Measurements from ENCODE around the gene CDH12. TPM values are rescaled to one million over a fixed set of nuclear protein-coding genes. Genes with fewer than 3 reads are reported as not detected.

The CDH12 gene
- total RNA-seq, 5 donors from 2014 or later (not counting 1 experiment from before 2014, with no cell fraction given): not detected

DNA sequence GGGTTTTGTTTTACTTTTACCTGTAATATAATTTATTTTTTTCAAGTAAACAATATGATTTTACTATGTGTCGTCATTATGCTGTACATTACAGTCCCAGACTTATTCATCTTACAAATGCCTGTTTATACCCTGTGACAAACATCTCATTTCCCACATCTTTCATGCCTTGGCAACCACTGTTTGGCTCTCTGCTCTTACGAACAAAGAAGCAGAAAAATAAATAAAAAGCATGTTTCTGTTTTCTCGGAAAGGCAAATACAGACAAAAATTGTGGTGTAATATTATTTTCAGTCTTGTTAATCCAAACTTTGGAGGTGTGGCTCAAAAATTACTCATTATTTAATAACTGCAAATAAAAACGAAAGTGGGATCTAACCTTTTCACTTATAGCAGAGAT lies 393.0 kb downstream of the CDH12 start:
- ChIA-PET CTCF (no interaction called here), POLR2A (no interaction called here)
- H3K27ac Mint-ChIP-seq: no peak overlapping the region
- no peak overlapping the region for H3K4me3 Mint-ChIP-seq
- ATAC-seq (replicated peaks in 1 of 4) (no peak), DNase-seq (no peak)
- no CpG with 5 or more reads among the region's 4 CpGs for WGBS (ENCODE audit: insufficient coverage)
- Histone ChIP-seq H3K27me3 (replicated peaks in 1 of 2; ENCODE audit: control insufficient read depth in 2 of 2, extremely low read depth in 1 of 2, insufficient read depth in 2 of 2, low read length in 1 of 2) (no peaks in the 10 kb centered on the region), H3K27ac (ENCODE audit: low read length) (no peak overlapping the region), H3K4me1 (ENCODE audit: control insufficient read depth in 1 of 2, extremely low read depth in 1 of 2, insufficient read depth in 2 of 2, low read length in 2 of 2) (no peaks in the 10 kb centered on the region), H3K4me3 (ENCODE audit: control insufficient read depth in 1 of 2, extremely low read depth in 1 of 2, low read length in 1 of 2) (no peak overlapping the region), H3K9me3 (no peaks in the 10 kb centered on the region), H3K36me3 (ENCODE audit: control insufficient read depth in 2 of 2, extremely low read depth in 1 of 2, insufficient read depth in 1 of 2, low read length in 1 of 2) (no peaks in the 10 kb centered on the region)
- no peaks in the 10 kb centered on the region for H3K27me3 Mint-ChIP-seq
- no peaks in the 10 kb centered on the region for H3K36me3 Mint-ChIP-seq
- peaks cover 11 to 18% (median 15%) of the 10 kb centered on the region in 3 donors for H3K9me3 Mint-ChIP-seq
- no peaks in the 10 kb centered on the region for H3K4me1 Mint-ChIP-seq

DNA sequence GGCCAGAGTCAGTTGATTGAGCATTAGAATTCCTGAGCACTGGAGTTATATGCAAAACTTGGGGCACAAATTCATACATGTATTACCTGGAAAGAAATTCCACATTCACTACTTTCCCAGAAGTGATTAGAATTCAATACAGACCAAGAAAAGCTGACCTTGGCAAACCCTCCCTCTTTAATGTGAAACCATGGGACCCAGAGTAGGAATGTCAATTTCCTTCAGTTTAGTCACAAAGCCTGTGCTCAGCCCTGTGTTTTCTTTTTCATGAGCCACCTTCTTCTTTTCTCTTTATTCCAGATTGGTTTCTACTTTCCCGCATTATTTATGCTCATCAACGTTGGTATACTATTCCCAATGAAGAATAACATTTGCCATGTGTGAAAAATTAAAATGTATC lies 420.2 kb downstream of the CDH12 start:
- CTCF ChIA-PET: no interaction called here
- no peaks in the 10 kb centered on the region for H3K4me1 ChIP-seq (ENCODE audit: control insufficient read depth in 1 of 2, extremely low read depth in 1 of 2, insufficient read depth in 2 of 2, low read length in 2 of 2)
- H3K36me3 Mint-ChIP-seq: no peaks in the 10 kb centered on the region
- ATAC-seq (replicated peaks in 1 of 4) (no peak), DNase-seq (no peak)
- no peak overlapping the region for H3K27ac Mint-ChIP-seq
- no peaks in the 10 kb centered on the region for H3K36me3 ChIP-seq (ENCODE audit: control insufficient read depth in 2 of 2, extremely low read depth in 1 of 2, insufficient read depth in 1 of 2, low read length in 1 of 2)
- no peak overlapping the region for H3K4me3 Mint-ChIP-seq
- no peak overlapping the region for H3K4me3 ChIP-seq (ENCODE audit: control insufficient read depth in 1 of 2, extremely low read depth in 1 of 2, low read length in 1 of 2)
- no peaks in the 10 kb centered on the region for H3K4me1 Mint-ChIP-seq
- no peaks in the 10 kb centered on the region for H3K27me3 ChIP-seq (replicated peaks in 1 of 2; ENCODE audit: control insufficient read depth in 2 of 2, extremely low read depth in 1 of 2, insufficient read depth in 2 of 2, low read length in 1 of 2)
- peaks cover 16 to 20% (median 18%) of the 10 kb centered on the region in 3 donors for H3K9me3 Mint-ChIP-seq
- H3K27me3 Mint-ChIP-seq: no peaks in the 10 kb centered on the region
- H3K27ac ChIP-seq (ENCODE audit: low read length): no peak overlapping the region
- no peaks in the 10 kb centered on the region for H3K9me3 ChIP-seq
- POLR2A ChIA-PET: no interaction called here
- no CpG with 5 or more reads among the region's 2 CpGs for WGBS (ENCODE audit: insufficient coverage)

DNA sequence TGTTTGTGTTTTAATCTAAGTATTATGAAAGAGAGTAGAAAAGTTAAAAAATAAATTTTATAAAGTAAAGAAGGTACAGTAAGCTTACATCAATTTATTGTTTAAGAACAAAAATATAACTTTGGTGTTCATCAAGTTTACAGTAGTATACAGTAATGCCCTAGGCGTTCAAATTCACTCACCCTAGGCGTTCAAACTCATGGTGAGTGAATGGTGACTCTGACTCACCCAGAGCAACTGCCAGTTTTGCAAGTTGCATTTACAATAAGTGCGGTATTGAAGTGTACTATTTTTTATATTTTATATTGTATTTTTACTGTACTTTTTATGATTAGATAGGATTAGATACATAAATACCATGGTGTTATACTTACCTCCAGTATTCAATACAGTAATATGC lies 421.3 kb downstream of the CDH12 start:
- ATAC-seq (replicated peaks in 1 of 4) (no peak), DNase-seq (no peak)
- Mint-ChIP-seq H3K36me3 (no peaks in the 10 kb centered on the region), H3K27me3 (no peaks in the 10 kb centered on the region), H3K9me3 (peaks cover 16 to 20% (median 20%) of the 10 kb centered on the region in 3 donors), H3K27ac (no peak overlapping the region), H3K4me3 (no peak overlapping the region), H3K4me1 (no peaks in the 10 kb centered on the region)
- Histone ChIP-seq H3K27ac (ENCODE audit: low read length) (no peak overlapping the region), H3K4me1 (ENCODE audit: control insufficient read depth in 1 of 2, extremely low read depth in 1 of 2, insufficient read depth in 2 of 2, low read length in 2 of 2) (no peaks in the 10 kb centered on the region), H3K27me3 (replicated peaks in 1 of 2; ENCODE audit: control insufficient read depth in 2 of 2, extremely low read depth in 1 of 2, insufficient read depth in 2 of 2, low read length in 1 of 2) (no peaks in the 10 kb centered on the region), H3K36me3 (ENCODE audit: control insufficient read depth in 2 of 2, extremely low read depth in 1 of 2, insufficient read depth in 1 of 2, low read length in 1 of 2) (no peaks in the 10 kb centered on the region), H3K9me3 (no peaks in the 10 kb centered on the region), H3K4me3 (ENCODE audit: control insufficient read depth in 1 of 2, extremely low read depth in 1 of 2, low read length in 1 of 2) (no peak overlapping the region)
- ChIA-PET CTCF (no interaction called here), POLR2A (no interaction called here)
- no CpG with 5 or more reads among the region's 3 CpGs for WGBS (ENCODE audit: insufficient coverage)

DNA sequence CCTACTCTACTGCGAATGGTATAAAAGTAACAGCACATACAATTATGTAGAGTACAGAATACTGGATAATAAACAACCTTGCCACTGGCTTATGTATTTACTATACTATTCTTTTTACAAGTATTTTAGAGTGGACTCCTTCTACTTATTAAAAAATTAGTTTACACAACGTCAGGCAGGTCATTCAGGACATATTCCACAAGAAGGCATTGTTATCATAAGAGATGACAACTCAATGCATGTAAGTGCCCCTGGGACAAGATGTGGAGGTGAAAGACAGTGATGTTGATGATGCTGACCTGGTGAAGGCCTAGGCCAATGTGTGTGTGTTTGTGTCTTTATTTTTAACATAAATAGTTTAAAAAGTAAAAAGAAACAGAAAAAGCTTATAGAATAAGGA lies 421.7 kb downstream of the CDH12 start:
- Mint-ChIP-seq H3K9me3 (peaks cover 16 to 20% (median 20%) of the 10 kb centered on the region in 3 donors), H3K4me3 (no peak overlapping the region), H3K27ac (no peak overlapping the region), H3K27me3 (no peaks in the 10 kb centered on the region), H3K36me3 (no peaks in the 10 kb centered on the region), H3K4me1 (no peaks in the 10 kb centered on the region)
- Histone ChIP-seq H3K9me3 (no peaks in the 10 kb centered on the region), H3K36me3 (ENCODE audit: control insufficient read depth in 2 of 2, extremely low read depth in 1 of 2, insufficient read depth in 1 of 2, low read length in 1 of 2) (no peaks in the 10 kb centered on the region), H3K27ac (ENCODE audit: low read length) (no peak overlapping the region), H3K27me3 (replicated peaks in 1 of 2; ENCODE audit: control insufficient read depth in 2 of 2, extremely low read depth in 1 of 2, insufficient read depth in 2 of 2, low read length in 1 of 2) (no peaks in the 10 kb centered on the region), H3K4me1 (ENCODE audit: control insufficient read depth in 1 of 2, extremely low read depth in 1 of 2, insufficient read depth in 2 of 2, low read length in 2 of 2) (no peaks in the 10 kb centered on the region), H3K4me3 (ENCODE audit: control insufficient read depth in 1 of 2, extremely low read depth in 1 of 2, low read length in 1 of 2) (no peak overlapping the region)
- no CpG with 5 or more reads among the region's 2 CpGs for WGBS (ENCODE audit: insufficient coverage)
- ChIA-PET CTCF (no interaction called here), POLR2A (no interaction called here)
- ATAC-seq (replicated peaks in 1 of 4) (no peak), DNase-seq (no peak)

DNA sequence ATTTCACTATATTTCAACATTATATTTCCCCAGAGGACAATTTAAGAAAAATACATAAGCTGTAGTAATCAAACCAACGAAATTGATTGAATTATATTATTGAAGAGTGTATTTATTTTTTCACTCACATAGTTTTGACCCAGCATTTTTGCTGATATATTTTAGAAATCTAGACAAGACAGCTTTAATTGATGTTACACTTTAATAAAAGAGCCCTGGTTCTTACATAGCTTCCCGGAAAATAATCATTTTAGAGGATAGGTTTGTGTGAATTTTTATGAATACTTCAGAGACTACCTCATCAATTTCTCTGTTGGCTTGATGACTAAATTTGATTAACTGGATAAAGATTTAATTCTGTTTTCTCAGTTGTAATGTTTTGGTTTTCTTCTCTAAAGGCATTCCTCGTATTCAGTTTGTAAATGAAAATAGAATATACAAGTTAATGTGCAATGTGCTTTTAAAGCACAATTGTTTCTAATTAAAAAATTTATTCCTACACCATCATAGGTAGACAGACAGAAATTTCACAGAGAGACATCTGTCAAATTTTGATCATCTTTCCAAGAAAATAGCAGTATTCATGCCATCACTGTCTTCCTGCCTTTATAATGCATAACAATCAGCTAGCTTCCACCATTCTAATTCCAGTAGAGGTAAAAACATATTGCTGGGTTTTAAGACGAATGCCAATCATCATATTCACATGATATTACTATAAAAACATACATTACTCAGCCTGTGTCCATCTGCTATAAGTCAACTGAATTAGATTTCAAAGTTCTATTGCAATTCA lies 441.4 kb downstream of the CDH12 start:
- Histone ChIP-seq H3K36me3 (ENCODE audit: control insufficient read depth in 2 of 2, extremely low read depth in 1 of 2, insufficient read depth in 1 of 2, low read length in 1 of 2) (no peaks in the 10 kb centered on the region), H3K4me1 (ENCODE audit: control insufficient read depth in 1 of 2, extremely low read depth in 1 of 2, insufficient read depth in 2 of 2, low read length in 2 of 2) (no peaks in the 10 kb centered on the region), H3K27ac (ENCODE audit: low read length) (no peak overlapping the region), H3K4me3 (ENCODE audit: control insufficient read depth in 1 of 2, extremely low read depth in 1 of 2, low read length in 1 of 2) (no peak overlapping the region), H3K9me3 (no peaks in the 10 kb centered on the region), H3K27me3 (replicated peaks in 1 of 2; ENCODE audit: control insufficient read depth in 2 of 2, extremely low read depth in 1 of 2, insufficient read depth in 2 of 2, low read length in 1 of 2) (no peaks in the 10 kb centered on the region)
- ChIA-PET CTCF (no interaction called here), POLR2A (interaction anchor here in 1 of 2 donors (0.6 kb wide), 1 partner anchor 14 kb away, joined by 3 read pairs; no protein-coding TSS in a partner anchor)
- no peak for ATAC-seq (replicated peaks in 1 of 4)
- no peaks in the 10 kb centered on the region for H3K36me3 Mint-ChIP-seq
- peaks cover 13 to 22% (median 20%) of the 10 kb centered on the region in 3 donors for H3K9me3 Mint-ChIP-seq
- WGBS (ENCODE audit: insufficient coverage): no CpG with 5 or more reads among the region's 4 CpGs
- H3K27me3 Mint-ChIP-seq: no peaks in the 10 kb centered on the region
- no peak overlapping the region for H3K27ac Mint-ChIP-seq
- no peak for DNase-seq
- no peaks in the 10 kb centered on the region for H3K4me1 Mint-ChIP-seq
- no peak overlapping the region for H3K4me3 Mint-ChIP-seq

DNA sequence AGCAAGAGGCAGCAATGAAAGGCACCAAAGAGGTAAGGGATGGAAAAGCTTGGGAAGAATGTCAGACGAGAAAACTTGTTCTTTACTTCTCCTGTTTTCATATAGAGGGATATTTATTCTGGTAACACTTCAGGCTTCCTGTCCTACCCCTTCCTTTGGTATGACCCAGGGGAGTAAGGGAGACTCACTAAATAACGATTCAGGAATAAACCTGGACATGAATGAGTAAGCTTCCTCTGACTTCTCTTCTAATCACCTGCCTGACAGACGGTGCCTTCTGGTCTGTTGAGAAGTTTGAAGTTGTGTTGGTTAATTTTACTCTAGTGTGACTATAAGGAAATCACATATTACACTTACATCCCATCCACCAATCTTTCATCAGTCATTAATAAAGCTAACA lies 461.2 kb downstream of the CDH12 start:
- Histone ChIP-seq H3K4me3 (ENCODE audit: control insufficient read depth in 1 of 2, extremely low read depth in 1 of 2, low read length in 1 of 2) (no peak overlapping the region), H3K27me3 (replicated peaks in 1 of 2; ENCODE audit: control insufficient read depth in 2 of 2, extremely low read depth in 1 of 2, insufficient read depth in 2 of 2, low read length in 1 of 2) (no peaks in the 10 kb centered on the region), H3K36me3 (ENCODE audit: control insufficient read depth in 2 of 2, extremely low read depth in 1 of 2, insufficient read depth in 1 of 2, low read length in 1 of 2) (no peaks in the 10 kb centered on the region), H3K27ac (ENCODE audit: low read length) (no peak overlapping the region), H3K4me1 (ENCODE audit: control insufficient read depth in 1 of 2, extremely low read depth in 1 of 2, insufficient read depth in 2 of 2, low read length in 2 of 2) (no peaks in the 10 kb centered on the region), H3K9me3 (peaks cover 5% of the 10 kb centered on the region)
- WGBS (ENCODE audit: insufficient coverage): no CpG with 5 or more reads among the region's 3 CpGs
- DNase-seq: no peak
- no peak for ATAC-seq (replicated peaks in 1 of 4)
- CTCF ChIA-PET: no interaction called here
- POLR2A ChIA-PET: no interaction called here
- H3K4me1 Mint-ChIP-seq: no peaks in the 10 kb centered on the region
- no peaks in the 10 kb centered on the region for H3K27me3 Mint-ChIP-seq
- H3K36me3 Mint-ChIP-seq: no peaks in the 10 kb centered on the region
- no peak overlapping the region for H3K27ac Mint-ChIP-seq
- H3K9me3 Mint-ChIP-seq: peaks cover 6 to 29% (median 12%) of the 10 kb centered on the region in 3 donors
- no peak overlapping the region for H3K4me3 Mint-ChIP-seq

DNA sequence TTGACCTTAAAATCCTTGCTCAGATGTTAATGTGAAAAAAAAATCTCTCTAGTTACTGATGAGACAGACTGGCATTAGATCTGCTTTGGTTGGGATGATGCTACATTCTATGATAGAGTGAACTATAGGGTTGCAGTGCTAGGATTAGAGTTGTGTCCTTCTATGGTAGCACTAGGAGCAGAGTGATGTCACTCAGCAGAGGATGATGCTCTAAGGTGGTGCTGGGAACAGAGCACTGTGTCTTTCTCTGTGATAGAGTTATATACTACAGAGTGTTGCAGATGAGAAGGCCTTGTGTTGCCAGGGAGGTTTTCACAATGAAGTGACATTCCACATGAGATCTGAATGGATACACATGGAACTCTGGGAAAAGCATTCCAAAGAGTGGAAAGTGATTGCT lies 462.3 kb downstream of the CDH12 start:
- peaks cover 5% of the 10 kb centered on the region for H3K9me3 ChIP-seq
- H3K4me1 ChIP-seq (ENCODE audit: control insufficient read depth in 1 of 2, extremely low read depth in 1 of 2, insufficient read depth in 2 of 2, low read length in 2 of 2): no peaks in the 10 kb centered on the region
- Mint-ChIP-seq H3K4me3 (no peak overlapping the region), H3K9me3 (peaks cover 6 to 32% (median 14%) of the 10 kb centered on the region in 3 donors), H3K27ac (no peak overlapping the region), H3K27me3 (no peaks in the 10 kb centered on the region), H3K36me3 (no peaks in the 10 kb centered on the region), H3K4me1 (no peaks in the 10 kb centered on the region)
- ChIA-PET POLR2A (no interaction called here), CTCF (no interaction called here)
- H3K36me3 ChIP-seq (ENCODE audit: control insufficient read depth in 2 of 2, extremely low read depth in 1 of 2, insufficient read depth in 1 of 2, low read length in 1 of 2): no peaks in the 10 kb centered on the region
- DNase-seq (no peak), ATAC-seq (replicated peaks in 1 of 4) (no peak)
- H3K27me3 ChIP-seq (replicated peaks in 1 of 2; ENCODE audit: control insufficient read depth in 2 of 2, extremely low read depth in 1 of 2, insufficient read depth in 2 of 2, low read length in 1 of 2): no peaks in the 10 kb centered on the region
- no peak overlapping the region for H3K4me3 ChIP-seq (ENCODE audit: control insufficient read depth in 1 of 2, extremely low read depth in 1 of 2, low read length in 1 of 2)
- no peak overlapping the region for H3K27ac ChIP-seq (ENCODE audit: low read length)

All from T-cell (primary cell).